Measurements from ENCODE around the gene KICS2.

- no peak for TF ChIP-seq CTCF (IDR thresholded peaks at IDR 0.05)
- TF ChIP-seq POLR2AphosphoS5 (IDR thresholded peaks at IDR 0.05), result no peak
- TF ChIP-seq POLR2A (IDR thresholded peaks at IDR 0.05), result no peak
These were observed 3.5 kb upstream of the KICS2 start for GRCh38 chr12:64225626-64226025.
